Tibial nerve (tissue), 4 donors: ENCODE results near the gene POTEB. TPM values are rescaled to one million over a fixed set of nuclear protein-coding genes. Genes with fewer than 3 reads are reported as not detected.
"Not testable (repeated sequence)": the region's sequence is repeated elsewhere in the genome, so short reads cannot be mapped to it uniquely, and the experiment has no call there.

Experiments
- DNase-seq, 2 donors: peaks; one replicate each; pipeline ENCODE4 v3.0.0-alpha.2; 2019; ENCODE audit warnings: low spot score in 2 of 2
- H3K27ac ChIP-seq, 4 donors: fragments of 200-600 bp; sonication (generic) in 3 of 4; one replicate each; pipeline ENCODE4 v1.5.1; 2017 to 2019; ENCODE audit warnings: mild to moderate bottlenecking in 1 of 4
- H3K27me3 ChIP-seq, 2 donors: fragments of 200-600 bp; sonication (generic) in 1 of 2; one replicate each; pipeline versions ENCODE4 v1.5.1 to v1.6.0; 2017 to 2019
- H3K36me3 ChIP-seq, 3 donors: fragments of 200-600 bp; sonication (generic); one replicate each; pipeline ENCODE4 v1.5.1; 2018 to 2019
- H3K4me1 ChIP-seq, 4 donors: fragments of 200-600 bp; sonication (generic) in 3 of 4; one replicate each; pipeline ENCODE4 v1.5.1; 2017 to 2019
- H3K4me3 ChIP-seq, 4 donors: fragments of 200-600 bp; sonication (generic) in 3 of 4; one replicate each; pipeline ENCODE4 v1.5.1; 2017 to 2019; ENCODE audit warnings: mild to moderate bottlenecking in 1 of 4, moderate library complexity in 1 of 4
- H3K9me3 ChIP-seq, 4 donors: fragments of 200-600 bp; sonication (generic) in 3 of 4; one replicate each; pipeline ENCODE4 v1.5.1; 2017 to 2019
- WGBS, 2 donors: methylation state at CpG; one replicate each; pipeline ENCODE4 v1.1.5; 2018; 5-methylcytosine and 5-hydroxymethylcytosine counted together
- small RNA-seq: library from RNA; depleted of rRNA; stranded (forward); fragments of <200 nt; gene quantifications from one replicate; pipeline ENCODE3, GENCODE V24; 2016
- total RNA-seq, 4 donors: library from RNA; depleted of rRNA; stranded (reverse); fragments of >200 nt; gene quantifications; one replicate each; pipeline ENCODE4 v1.1.0, GENCODE V29; 2016

Gene POTEB
- total RNA-seq: not detected

GRCh38 chr15:21877635-21878034 is at the start of gene POTEB:
POTEB (minus strand) TSS chr15:21877735; CDS start chr15:21877246, 489 bp downstream.
- no CpG with 5 or more reads among the region's 36 CpGs for WGBS, 2 donors

GRCh38 chr15:21890955-21891354 is 13.4 kb upstream of the POTEB start:
- not testable (repeated sequence) for DNase-seq, H3K27ac ChIP-seq
- no CpG with 5 or more reads among the region's 6 CpGs for WGBS, 2 donors

More at GRCh38 chr15:21877635-21878034, at the start of gene POTEB:
- H3K4me1 ChIP-seq, H3K27me3 ChIP-seq, H3K36me3 ChIP-seq, H3K9me3 ChIP-seq, H3K27ac ChIP-seq, H3K4me3 ChIP-seq, DNase-seq: not testable (repeated sequence)

GRCh38 chr15:21889542-21889941 is 12.0 kb upstream of the POTEB start:
- not testable (repeated sequence) for DNase-seq, H3K4me1 ChIP-seq, H3K9me3 ChIP-seq, H3K4me3 ChIP-seq, H3K36me3 ChIP-seq, H3K27me3 ChIP-seq, H3K27ac ChIP-seq
- no CpG with 5 or more reads among the region's 47 CpGs for WGBS, 2 donors

More at GRCh38 chr15:21890955-21891354, 13.4 kb upstream of the POTEB start:
- H3K4me1 ChIP-seq, H3K36me3 ChIP-seq, H3K4me3 ChIP-seq, H3K9me3 ChIP-seq, H3K27me3 ChIP-seq: not testable (repeated sequence)

GRCh38 chr15:21838831-21839230 is 38.7 kb downstream of the POTEB start:
- not testable (repeated sequence) for H3K4me3 ChIP-seq, H3K27me3 ChIP-seq, H3K36me3 ChIP-seq, DNase-seq, H3K27ac ChIP-seq, H3K4me1 ChIP-seq, H3K9me3 ChIP-seq
- whole genome bisulfite sequencing, 2 donors: no CpG with 5 or more reads among the region's 1 CpG

Small RNAs within 50 kb of the gene (small RNA-seq; reads per million reads assigned to genes)
- gene MIR3118-4 (not detected), gene RNU6-631P (not detected)

Other genes starting within 250 kb of the POTEB start
- not detected for gene OR4M2, start 202.8 kb upstream of the POTEB start, total RNA-seq